Activated T-cell treated with anti-CD3 and anti-CD28 coated beads for 4 hours (primary cell): ENCODE results near the gene TOPBP1.
A peak's percentile ranks its signal among the peaks of the same experiment; 100 is the strongest.
"Not testable (repeated sequence)": the region's sequence is repeated elsewhere in the genome, so short reads cannot be mapped to it uniquely, and the experiment has no call there.

Experiments
- DNase-seq: peaks from one replicate; pipeline ENCODE4 v3.0.0-alpha.2; 2020

The TOPBP1 gene

DNA sequence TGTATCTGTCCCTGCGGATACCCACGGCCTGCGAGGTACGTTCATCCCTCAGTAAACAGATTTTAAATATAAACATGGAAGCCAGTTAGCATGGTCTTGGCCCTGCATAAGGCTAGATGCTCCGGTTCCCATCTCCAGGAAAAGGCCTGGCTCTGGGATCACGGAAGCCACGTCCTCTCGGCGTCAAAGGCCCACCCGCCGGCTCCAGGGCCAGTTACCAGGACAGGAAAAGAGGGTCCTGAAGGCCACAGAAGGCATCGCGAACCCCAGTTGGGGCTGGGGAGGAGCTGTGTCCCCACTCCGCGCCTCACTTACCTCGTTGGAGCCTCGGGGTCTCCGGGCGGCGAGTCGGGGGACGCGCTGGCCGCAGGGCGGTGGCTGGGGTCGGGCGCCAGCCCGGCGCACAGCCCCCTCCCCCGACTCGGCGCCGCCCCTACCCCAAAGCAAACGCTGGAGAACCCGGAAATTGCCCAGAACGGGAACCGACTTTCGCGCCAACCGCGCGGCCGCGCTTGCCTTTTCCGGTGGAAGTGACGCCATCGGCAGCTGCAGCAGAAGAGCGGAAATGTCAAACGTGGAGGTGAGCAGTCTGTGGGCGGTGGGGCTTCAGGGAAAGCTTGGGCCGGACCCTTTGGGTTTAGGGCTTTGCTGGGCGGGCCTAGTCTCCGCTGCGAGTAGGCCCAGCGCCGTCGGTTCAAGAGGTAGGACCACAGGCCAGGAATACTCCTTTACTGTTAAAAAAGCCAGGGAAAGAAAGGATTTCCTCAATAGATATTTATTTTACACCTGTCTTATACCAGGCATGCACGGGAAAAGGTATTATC, at the start of gene TOPBP1:
Gene TOPBP1, minus strand, starts transcription at position 488 of the 824 bp plus-strand sequence. CDS start 814 bp downstream, outside the sequence.
- peak; percentile 77 for DNase-seq

- no peak for DNase-seq
Measured at GRCh38 chr3:133711013-133711412, 49.3 kb upstream of the TOPBP1 start.

DNA sequence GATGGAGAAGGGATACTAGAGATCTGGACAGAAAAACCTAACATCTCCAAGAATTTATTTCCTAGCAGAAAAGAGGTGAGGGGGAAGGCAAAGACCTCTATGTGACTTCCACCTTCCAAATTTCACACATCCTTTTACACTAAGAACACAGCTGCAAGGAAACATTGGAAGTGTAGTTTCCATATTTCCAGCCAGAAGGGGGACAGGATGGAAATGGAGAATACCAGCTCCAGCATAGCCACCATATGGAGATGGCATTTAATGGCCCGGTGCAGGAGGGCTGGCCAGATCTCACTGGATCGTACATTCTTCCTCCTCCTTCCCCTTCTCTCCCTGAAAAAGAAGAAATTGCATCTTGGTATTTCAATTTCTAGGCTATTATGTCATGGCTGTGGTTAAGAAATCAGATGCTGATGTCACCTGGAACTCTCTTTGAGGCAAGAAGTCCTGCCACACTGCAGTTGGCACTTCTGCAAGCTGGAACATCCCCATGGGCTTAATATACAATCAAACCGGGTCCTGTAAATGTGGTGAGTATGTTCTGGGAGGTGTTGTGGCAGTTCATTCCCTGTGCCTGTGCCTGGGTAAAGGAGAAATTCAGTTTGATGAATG, 47.5 kb upstream of the TOPBP1 start:
- no peak for DNase-seq

- DNase-seq, result no peak
Measured at GRCh38 chr3:133706033-133706432, 44.3 kb upstream of the TOPBP1 start.

DNA sequence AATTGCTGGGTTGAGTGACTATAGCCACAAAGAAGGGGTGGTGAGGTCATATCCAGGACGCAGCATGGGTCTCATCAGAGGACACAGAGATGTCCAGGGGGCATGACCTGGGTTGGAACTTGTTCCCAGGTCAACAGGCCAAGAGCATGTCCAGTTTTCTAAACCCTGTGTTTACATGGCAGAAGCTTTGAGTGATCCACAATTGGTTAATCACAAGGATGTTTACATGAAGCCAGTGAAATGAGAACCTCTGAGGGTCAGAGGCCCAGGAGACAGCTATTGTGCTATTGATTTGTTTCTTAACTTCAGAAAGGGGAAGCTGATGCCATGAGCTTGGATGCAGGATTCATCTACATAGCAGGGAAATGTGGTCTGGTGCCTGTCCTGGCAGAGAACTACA, 42.2 kb upstream of the TOPBP1 start:
- DNase-seq, result no peak

GRCh38 chr3:133701435-133702358, 40.0 kb upstream of the TOPBP1 start:
- DNase-seq, result no peak

- no peak for DNase-seq
Measured at GRCh38 chr3:133700351-133700750, 38.6 kb upstream of the TOPBP1 start.

DNA sequence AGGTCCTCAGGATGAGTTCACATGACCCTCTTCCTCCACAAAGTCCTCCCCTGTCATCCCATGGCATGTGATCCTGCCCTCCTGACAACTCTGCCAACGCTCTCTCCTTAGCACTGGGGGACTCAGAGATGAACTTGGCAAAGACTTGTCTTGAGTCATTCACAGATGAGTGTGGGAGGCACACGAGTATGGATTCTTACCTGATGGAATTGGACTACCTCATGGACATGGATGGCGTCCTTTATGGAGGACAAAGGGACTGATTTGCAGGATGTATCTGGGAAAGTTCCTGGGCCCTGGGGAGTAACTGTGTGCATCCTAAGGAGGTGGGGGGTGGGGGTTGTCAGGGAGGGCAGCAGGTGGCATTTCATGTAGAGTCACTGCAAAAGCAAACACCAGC, 38.2 kb upstream of the TOPBP1 start:
- DNase-seq, result no peak

DNA sequence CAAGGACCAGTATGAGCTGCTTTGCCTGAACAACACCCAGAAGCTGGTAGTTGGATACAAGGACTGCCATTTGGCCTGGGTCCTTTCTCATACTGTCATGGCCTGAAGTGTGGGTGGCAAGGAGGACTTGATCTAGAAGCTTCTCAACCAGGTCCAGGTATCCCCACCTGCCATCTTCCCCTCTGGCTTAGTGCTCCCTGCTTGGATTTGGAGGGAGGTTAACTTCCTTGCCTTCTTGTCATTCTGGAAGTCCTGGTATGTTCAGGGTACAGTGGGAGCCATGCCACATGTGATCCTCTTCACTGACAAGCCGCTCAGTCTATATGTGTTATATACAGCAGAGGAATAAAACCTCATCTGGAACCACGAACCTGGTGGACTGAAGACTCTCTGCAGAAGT, 37.7 kb upstream of the TOPBP1 start:
- no peak for DNase-seq

GRCh38 chr3:133697960-133698359, 36.2 kb upstream of the TOPBP1 start:
- no peak for DNase-seq

DNA sequence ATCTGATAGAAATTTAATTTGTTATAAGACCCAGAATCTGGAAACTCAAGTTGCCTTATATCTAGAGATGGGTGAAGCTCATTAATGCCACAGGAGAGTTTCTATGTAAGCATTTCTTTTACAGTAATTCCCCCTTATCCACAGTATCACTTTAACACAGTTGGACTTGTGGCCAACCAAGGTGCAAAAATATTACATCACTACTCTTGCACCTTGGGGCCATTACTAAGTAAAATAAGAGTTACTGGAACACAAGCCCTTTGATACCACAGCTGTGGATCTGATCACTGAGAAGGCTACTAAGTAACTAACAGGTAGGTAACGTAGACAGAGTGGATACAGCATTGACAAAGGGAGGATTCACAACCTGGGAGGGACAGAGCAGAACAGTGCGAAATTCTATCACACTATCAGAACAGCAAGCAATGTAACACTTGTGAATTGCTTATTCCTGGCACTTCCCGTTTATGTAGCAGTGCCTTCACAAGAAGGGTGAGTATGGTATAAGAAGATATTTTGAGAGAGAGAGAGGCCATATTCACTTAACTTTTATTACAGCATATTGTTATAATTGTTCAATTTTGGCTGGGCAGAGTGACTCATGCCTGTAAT, 33.9 kb upstream of the TOPBP1 start:
- no peak for DNase-seq

DNA sequence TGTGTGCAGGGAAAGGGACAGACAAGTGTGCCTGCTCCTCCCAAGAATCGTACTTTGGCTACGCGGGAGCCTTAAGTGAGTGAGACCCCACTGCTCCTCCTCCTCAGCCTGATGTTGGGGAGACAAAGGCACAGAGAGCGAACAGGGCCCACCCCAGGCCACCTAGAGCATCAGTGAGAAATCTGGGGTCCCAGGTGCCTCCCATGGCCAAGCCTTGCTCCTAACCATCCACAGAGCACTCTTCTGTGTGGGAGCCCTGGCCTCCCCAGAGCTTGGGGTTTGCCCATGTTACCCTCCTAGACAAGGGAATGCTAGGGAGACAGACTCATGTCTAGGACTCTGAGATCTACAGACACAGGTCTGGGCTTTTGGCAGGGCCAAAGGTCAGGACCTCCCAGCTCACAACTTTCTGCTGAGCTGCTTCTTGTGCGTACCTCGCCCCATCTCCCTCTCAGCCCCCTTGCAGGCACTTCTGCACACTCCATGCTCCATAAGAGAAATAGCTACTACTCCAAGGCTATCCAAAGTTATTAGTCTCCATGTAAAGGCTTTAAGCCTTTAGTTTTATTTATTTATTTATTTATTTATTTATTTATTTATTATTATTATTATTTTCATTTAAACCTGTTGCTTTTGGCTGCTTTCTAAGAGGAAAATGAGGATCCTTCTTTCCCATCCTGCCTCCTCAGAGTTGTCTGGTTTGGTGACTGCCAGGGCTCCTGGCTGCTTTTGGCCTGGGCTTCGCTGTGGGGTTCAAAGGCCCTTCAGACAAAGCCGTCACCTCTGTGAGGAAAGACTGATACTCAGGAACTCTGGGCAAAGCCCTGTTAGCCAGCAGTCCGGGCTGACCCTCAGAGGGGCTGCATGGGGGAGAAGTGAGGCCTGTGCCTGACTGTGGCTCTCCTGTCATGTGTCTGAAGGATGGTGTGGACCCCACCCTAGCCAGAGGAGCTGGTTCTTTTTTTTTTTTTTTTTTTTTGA, 32.8 kb upstream of the TOPBP1 start:
- DNase-seq, result no peak

- no peak for DNase-seq
Measured at GRCh38 chr3:133693821-133694220, 32.1 kb upstream of the TOPBP1 start.

DNA sequence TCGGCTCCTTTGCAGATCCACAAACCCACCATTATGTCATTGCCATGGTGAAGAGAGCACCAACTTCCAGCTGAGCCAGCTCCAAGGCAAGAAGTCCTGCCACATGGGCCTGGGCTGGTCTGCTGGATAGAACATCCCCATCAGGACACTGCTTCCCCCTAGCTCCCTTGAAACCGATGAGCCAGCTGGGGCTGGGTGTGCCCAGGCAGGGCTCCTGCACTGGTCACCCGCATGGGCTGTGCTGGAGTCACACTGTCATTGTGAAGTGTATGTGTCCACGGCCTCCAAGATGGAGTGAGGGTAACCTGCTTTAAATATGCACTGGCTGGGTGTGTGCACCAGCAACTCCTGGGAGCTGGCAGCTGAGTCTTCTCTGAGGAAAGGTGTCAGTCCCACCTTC, 31.0 kb upstream of the TOPBP1 start:
- DNase-seq, result no peak

GRCh38 chr3:133691273-133692107, 29.7 kb upstream of the TOPBP1 start:
- no peak for DNase-seq

DNA sequence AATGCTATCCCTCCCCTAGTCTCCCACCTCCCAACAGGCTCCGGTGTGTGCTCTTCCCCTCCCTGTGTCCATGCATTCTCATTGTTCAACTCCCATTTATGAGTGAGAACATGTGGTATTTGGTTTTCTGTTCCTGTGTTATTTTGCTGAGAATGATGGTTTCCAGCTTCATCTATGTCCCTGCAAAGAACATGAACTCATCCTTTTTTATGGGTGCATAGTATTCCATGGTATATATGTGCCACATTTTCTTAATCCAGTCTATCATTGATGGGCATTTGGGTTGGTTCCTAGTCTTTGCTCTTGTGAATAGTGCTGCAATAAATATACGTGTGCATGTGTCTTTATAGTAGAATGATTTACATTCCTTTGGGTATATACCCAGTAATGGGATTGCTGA, 16.3 kb upstream of the TOPBP1 start:
- not testable (repeated sequence) for DNase-seq

GRCh38 chr3:133676336-133677118, 14.8 kb upstream of the TOPBP1 start:
- DNase-seq, result no peak

DNA sequence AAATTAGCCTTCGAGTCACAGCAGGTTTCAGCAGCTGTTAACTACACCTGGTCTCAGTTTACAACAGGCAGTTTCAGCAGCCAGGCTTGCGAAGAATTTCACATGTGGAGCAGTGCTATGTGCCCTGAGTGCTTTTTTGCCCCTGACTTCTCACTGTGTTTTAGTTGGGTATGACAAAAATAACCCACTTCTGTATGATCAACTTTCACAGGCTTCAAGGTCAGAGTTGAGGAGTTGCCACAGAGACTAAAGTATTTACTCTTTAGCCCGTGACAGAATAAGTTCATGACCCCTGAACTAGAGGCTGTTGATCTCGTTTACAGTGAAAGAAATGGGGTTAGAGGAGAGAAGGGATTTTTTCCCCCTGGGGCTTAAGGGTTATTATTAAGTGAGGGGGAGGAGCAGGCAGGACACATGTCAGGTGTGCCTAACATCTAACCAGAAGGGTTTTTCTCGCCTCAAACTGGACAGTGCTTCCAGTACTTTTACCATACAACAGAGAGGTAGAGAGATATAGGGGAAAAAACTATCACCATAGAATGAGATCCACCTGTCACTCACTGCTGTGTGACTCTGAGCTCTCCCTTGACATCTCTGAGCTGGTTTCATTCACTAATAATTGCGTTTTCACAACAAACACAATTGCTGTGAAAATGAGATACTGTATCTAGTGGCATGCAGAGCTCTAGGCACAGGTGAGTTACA, 14.0 kb upstream of the TOPBP1 start:
- no peak for DNase-seq

DNA sequence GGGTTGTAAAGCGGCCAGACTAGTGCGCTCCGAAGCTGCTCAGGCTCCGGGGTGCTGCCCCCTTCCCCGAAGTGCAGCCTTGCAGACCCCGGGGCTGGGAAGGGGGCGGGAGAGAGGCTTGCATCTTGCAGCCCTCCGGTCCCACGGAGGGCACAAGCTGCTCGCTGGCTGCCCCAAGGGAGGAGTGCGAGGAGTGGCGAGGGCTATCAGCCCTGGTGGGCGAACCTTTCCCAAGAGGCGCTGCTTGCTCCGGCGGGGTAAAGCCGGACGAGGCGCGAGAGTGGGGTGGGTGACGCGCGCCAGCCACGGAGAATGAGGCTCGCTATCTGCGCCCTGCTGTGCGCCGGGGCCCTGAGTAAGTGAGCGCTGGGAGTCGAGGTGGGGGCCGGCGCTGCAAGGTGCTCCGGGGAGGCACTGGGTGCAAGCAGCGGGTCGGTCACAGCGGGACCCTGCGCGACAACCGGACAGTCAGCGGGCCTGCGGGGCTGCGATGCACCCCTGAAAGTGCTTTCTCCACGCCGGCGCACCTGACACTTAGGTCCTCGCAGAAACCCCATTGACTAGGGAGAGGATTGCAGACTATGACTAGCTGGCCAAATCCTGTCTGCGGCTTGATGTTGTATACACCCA, 12.7 kb upstream of the TOPBP1 start:
- no peak for DNase-seq
